SK-N-MC (cell line): ENCODE measurements around the gene AGAP1.

Source experiments
- EZH2 ChIP-seq: fragments of 200-600 bp; sonication (generic); IDR thresholded peaks from one replicate; pipeline ENCODE4 v1.6.1; 2017; ENCODE audit warnings: antibody characterized with exemption
- FOXP2 ChIP-seq: optimal IDR thresholded peaks from 2 replicates; pipeline ENCODE3; 2011; ENCODE audit warnings: mild to moderate bottlenecking, moderate library complexity; ENCODE audit not compliant: insufficient read depth; ENCODE audit errors: extremely low read length, control extremely low read depth
- POLR2AphosphoS5 ChIP-seq: IDR thresholded peaks from 2 replicates; pipeline ENCODE4 v1.6.1; 2012; ENCODE audit warnings: mild to moderate bottlenecking, low read depth, low read length, borderline replicate concordance

DNA sequence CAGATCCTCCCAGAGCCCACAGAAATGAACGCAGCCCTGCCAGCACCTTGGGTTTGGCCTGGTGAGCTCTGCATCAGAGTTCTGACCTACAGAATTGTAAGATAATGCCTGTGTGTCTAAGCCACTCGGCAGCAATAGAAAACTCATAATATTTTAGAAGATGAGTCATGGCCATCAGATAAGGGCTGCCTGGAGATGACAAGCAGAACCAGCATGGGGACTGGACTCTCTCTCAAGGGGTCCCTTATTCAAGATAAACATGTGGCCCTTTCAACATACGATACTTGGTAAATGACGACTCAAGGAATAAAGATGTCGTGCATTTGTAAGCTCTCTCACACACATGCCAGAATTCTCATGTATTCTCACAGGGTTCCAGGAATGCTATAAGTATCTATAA, 8.5 kb upstream of the AGAP1 start:
- TF ChIP-seq EZH2 (no peak), POLR2AphosphoS5 (no peak), FOXP2 (no peak)
